ENCODE results near the gene COL6A2.
"Not testable (repeated sequence)": the region's sequence is repeated elsewhere in the genome, so short reads cannot be mapped to it uniquely, and the experiment has no call there.

The COL6A2 gene

DNA sequence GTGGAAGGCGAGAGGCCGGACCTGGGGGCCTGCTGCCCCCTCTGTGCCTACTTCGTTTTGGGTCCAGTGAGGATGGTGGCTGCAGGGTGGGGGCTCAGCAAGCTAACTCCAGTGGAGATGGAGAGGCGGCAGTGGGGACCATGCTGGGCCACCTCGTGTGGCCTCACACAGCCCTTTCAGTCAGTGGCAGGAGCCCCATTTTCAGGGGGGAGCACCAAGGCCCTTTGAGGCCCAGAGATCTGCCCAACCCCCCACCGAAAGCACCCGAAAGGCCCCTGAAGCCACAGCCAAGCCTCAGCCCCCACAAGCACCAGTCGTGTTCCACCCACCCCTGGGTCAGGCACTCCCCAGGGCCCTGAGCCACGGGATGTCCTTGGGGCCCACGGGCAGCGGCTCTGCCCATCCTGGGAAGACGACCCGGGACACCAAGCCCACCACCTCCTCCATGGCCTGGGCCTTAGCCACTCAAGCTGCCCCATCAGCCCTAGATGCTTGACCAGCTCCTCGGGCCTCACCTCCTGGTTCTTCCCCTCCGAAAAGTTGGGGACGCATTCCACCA lies 57.1 kb downstream of the COL6A2 start:
- DNase-seq (ENCODE audit: low read depth, low spot score): no peak

DNA sequence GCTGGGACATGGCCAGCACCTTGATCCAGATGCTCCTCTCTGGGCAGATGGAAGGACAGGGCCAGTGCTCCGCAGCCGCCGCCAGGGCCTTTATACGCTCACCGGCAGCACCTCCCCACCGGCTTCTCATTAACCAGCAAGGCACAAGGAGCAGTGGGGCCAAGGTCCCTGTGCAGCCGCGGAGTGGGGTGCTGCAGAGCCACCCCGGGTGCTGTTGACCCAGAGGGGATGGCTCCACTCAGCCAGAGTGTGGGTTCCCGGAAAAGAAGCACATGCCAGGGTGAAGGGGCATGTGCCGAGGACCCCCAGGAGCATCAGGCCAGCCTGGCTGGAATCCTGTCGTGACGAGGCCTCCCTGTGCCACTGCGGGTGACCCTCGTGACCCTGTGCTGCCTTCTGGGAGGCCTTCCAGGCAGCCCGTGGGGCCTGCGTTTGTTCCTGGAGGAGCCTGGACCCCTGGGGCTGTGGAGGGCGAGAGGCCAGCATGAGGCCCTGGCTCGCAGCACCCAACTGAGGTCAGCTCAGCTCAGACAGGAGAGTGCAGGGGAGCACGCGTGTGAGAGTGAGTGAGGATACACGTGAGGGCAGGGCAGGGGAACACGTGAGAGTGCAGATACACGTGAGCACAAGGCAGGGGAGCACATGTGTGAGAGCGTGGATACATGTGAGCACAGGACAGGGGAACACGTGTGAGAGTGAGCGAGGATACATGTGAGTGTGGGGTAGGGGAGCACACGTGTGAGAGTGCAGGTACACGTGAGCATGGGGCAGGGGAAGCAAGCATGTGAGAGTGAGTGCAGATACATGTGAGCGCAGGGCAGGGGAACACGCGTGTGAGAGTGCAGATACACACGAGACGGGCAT lies 57.8 kb downstream of the COL6A2 start, which contains the start of gene FTCD:
TSS of gene FTCD (minus strand) at position 66 of the 864 bp plus-strand sequence. CDS start at position 10, 56 bp downstream.
- no peak for DNase-seq (ENCODE audit: low read depth, low spot score)

DNA sequence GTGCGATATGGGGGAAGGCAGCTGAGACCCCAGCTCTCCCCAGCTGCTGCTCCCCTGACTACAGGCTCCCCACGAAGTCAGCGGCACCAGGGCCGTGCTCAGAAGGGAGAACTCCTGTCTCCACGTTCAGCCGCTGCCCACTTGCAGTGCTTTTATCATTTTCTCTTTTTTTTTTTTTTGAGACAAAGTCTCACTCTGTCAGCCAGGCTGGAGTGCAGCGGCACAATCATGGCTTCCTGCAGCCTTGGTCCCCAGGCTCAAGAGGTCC lies 58.4 kb downstream of the COL6A2 start:
- no peak for DNase-seq (ENCODE audit: low read depth, low spot score)

DNA sequence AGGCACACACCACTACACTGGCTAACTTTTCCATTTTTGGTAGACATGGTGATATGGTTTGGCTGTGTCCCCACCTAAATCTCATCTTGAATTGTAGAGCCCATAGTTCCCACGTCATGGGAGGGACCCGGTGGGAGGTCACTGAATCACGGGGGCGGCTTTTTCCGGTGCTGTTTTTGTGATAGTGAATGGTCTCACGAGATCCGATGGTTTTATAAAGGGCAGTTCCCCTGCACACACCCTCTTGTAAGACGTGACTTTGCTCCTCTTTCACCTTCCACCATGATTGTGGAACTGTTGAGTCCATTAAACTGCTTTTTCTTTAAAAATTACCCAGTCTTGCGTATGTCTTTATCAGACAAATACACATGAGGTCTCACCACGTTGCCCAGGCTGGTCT lies 58.8 kb downstream of the COL6A2 start:
- no peak for DNase-seq (ENCODE audit: low read depth, low spot score)

DNA sequence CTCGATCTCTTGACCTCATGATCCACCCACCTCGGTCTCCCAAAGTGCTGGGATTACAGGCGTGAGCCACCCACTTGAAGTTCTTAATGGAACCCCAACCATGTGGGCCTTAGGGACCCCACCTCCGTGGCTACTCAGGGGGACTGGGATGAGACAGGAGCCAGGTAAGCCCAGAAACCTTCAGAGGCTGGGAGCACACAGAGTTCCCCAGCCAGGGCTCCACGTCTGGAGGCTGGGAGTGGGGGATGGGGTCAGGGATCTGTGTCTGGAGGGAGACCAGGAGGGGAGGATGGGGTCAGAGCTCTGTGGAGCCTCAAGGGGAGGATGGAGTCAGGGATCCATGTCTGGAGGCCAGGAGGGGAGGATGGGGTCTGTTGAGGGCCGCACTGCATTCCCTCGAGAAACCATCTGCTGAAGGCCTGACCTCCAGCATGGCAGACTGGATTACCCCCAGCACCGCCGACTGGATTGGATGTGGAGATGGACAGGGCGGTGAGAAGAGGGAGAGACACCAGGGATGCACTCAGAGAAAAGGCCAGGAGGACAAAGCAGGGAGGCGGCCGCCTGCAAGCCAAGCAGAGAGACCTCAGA lies 59.6 kb downstream of the COL6A2 start:
- DNase-seq (ENCODE audit: low read depth, low spot score): no peak

DNA sequence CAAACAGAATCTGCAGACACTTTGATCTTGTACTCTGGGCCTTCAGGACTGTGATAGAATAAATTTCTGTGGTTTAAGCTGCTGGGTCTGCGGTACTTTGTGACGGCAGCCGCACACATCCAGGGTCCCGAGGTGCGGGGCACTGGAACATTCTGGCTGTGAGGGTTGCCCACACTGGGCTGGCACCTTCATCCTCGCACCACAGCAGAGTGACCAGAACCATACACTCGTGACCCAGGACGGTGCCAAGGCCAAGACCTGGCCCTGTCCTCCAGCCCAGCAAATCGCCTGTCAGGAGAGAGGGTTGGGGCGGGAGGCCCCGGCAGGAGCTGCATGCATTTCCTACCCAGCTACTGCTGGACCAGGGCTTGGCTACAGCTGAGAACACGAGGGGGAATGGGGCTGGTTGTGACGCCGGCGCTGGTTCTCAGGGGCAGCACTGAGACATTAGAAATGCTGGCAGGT lies 60.1 kb downstream of the COL6A2 start:
- DNase-seq (ENCODE audit: low read depth, low spot score): no peak

DNA sequence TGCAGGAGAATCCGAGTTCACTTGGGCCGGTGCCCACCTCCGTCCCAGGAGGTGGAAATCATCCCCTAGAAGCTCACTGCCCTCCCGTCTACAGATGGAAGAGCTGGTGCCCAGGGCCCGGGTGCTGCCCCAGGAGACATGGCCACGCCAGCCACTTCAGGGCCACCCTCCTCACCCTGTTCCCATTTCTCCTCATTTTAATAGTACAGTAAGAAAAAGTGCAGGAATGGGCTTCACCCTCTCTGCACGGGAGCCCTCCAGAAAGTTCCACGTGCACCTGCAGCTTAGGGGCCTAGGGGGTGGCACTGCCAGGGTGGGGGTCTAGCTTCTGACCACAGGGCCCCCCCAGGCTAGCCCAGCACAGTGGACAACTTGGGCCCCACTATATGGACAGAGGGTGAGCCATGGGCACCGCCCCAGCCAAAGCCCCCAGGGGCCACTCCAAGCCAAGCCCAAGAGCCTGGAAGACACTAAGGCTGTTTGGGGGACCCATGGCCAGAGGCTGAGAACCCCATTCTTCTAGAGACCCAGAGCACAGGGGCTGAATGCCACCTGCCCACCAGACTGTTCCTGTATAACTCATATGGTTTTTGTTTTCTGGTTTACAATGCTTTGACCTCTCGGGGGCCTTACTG lies 60.9 kb downstream of the COL6A2 start:
- DNase-seq (ENCODE audit: low read depth, low spot score): no peak

DNA sequence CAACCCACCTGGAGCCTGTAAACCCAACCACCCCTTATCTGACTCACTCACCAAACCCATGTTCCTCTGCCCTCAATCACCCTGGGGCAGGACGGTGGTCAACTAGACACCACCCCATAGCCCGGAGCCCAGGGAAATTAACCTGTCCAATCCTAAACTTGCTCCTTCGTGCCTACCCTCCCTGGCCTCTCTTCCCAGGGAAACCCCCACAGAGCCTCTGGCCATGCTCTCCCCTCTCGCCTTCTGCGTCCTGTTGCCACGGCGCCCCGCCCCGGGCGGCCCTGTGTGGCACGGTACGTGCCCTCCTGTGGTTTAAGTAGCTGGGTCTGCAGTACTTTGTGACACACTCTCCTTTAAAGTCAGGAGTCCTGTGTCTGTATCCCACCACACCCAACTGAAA lies 61.5 kb downstream of the COL6A2 start:
- no peak for DNase-seq (ENCODE audit: low read depth, low spot score)

DNA sequence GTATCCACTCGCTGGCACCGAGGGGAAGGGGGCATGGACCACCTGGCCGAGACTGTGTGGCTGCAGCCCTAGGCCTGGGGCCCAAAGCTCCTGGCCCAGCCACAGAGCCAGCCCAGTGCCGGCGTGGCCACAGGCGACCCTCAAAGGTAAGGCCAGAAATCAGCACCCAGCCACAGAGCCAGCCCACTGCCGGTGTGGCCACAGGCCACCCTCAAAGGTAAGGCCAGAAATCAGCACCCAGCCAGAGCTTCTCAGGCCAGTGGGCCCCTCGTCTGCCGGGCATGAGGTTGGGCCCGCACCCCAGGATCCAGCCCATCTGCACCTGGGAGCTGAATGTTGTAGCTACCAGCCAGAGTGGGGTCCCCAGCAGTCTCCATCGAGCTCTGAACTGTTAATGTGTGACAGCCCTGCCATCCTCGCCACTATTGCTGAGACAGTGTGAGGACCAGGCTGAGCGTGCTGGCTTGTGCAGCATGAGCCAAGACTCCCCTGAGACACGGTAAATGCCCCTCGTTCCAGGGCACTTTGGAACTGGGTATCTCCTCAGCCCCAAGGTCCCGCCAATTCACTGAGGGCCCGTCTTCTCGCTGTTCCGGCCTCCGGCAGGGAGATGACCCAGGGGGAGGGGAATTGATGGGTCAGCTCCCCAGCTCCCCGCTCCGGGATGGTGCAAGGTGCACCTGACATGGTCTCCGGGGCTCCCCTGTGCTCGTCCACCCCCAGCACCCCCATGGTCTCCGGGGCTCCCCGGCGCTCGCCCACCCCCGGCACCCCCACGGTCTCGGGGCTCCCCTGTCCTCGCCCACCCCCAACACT lies 62.1 kb downstream of the COL6A2 start:
- no peak for DNase-seq (ENCODE audit: low read depth, low spot score)

DNA sequence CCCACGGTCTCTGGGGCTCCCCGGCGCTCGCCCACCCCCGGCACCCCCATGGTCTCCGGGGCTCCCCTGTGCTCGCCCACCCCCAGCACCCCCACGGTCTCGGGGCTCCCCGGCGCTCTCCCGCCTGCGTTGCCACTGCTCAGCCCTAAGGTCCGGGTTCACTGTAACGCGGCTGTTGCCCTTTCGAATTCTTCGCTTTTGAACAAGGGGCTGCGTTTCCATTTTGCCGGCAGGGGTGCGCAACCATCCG lies 62.7 kb downstream of the COL6A2 start:
- no peak for DNase-seq (ENCODE audit: low read depth, low spot score)

DNA sequence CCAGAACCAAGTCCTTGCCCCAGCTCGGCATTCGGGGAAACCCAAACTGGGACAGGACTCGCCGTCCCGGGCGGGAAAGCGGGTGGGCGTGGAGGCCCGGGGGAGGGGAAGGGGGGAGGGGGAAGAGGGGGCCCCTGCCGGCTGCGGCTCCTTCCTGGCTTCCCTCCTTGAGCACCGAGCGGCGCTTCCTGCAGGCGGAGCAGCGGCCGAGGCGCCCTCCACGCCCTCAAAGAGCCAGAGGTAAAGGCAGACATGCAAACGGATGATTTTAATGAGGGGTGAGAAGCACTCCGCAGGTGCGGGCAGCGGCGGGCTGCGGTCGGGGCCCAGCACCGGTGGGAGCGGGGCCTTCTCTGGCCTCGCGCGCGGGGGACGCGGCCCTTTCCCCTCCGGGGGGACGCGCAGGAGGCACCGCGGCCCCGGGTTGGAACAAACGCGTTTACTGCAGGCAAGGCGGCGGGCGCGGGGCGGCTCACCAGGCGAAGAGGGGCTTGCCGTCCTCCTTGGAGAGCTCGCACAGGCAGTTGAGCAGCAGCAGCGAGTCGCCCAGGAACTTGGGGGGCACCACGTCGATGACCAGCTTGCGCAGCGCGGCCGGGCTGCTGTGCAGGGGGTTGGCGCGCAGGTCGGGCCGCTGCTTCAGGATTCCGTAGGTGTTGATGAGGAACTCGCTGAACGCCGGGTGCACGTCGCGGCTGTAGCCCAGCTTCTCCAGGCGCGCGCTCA lies 63.2 kb downstream of the COL6A2 start:
- no peak for DNase-seq (ENCODE audit: low read depth, low spot score)

DNA sequence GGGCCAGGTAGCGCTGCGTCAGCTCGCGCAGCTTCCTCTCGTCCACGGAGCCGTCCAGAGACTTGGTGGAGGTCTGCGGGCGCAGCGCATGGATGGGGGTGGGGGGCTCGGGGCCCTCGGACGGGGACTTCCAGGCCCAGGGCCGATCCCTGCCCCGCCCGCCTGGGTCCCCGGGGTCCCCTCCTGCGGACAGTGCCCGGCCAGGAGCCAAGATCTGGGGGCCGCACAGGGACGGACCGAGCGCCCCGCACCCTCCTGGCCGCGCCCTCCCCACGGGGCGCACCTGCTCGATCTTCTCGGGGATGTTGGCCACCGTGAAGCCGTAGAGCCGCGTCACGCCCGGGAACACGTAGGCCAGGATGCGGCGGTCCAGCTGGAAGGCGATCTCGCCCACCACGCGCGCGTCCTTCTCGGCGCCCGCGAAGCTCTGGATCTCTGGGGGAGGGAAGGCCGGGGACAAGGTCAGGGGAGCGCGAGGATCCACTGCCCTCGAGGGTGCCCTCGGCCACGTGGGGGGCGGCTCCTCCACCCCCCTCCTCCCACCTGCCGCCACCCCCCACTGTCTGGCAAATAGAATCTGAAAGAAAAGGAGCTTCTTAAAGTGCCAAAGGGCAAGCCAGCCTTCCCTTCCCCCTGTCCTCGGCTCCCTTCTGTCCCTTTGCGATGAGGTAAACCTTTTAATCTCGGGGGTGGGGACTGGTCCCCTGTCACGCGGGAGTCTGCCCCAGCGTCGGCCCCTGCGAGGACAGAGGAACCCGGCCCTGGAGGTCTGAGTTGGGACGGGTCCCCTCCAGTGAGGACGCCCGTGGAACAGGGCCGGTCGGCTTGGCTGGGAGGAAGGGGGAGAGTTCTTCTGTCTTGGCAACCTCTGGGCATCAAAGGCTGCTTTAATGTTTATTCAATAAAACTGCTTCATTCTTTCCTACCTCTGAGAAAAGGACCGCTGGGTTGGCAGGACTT lies 64.0 kb downstream of the COL6A2 start:
- no peak for DNase-seq (ENCODE audit: low read depth, low spot score)

DNA sequence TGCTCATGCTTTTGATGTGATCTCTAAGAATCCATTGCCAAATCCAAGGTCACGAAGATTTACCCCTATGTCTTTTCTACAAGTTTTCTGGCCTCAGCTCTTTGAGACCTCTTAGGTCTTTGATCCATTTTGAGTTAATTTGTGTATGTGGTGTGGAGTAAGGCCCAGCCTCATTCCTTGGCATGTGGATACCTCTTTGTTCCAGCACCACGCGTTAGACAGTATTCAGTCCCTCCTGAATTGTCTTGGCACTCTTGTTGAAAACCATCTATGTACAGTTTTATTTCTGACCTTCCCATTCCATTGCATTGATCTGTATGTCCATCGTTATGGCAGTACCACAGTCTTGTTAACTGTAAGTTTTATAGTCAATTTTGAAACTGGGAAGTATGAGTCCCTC lies 65.5 kb downstream of the COL6A2 start:
- DNase-seq (ENCODE audit: low read depth, low spot score): no peak

DNA sequence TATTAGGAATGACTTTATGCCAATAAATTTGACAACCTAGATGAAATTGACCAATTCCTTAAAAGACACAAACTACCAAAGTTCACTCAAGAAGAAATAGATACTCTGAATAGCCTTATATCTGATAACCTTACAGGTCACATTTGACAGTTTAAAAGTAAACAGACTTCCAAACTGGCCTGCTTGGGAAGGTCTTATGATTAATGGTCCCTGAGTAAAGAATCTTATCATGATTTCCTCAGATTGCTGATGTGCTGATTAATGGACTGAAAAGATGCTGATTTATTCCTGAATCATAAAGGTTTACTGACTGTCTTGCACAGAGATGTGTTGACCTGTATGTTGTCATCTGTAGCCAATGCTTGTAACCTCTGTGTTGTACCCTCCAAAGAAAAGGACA lies 67.2 kb downstream of the COL6A2 start:
- DNase-seq (ENCODE audit: low read depth, low spot score): no peak

DNA sequence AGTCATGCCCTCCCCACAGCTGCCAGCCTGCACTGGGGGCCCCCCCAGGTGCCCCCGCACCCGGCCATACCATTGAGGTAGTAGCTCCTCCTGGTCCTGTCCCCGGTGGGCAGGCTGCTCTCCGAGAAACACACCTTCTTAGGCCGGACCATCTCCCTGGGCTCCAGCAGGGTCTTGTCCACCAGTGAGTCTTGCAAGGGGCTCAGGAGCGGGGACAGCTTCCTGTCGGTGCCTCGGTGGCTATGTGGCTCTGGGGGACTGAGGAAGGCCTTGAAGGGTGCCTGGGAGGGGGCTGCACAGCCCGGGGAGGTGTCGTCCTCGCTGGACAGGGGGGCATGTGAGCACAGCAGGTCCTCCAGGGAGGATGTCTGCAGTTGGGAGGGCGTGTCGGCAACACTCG lies 70.3 kb downstream of the COL6A2 start:
- no peak for DNase-seq (ENCODE audit: low read depth, low spot score)

DNA sequence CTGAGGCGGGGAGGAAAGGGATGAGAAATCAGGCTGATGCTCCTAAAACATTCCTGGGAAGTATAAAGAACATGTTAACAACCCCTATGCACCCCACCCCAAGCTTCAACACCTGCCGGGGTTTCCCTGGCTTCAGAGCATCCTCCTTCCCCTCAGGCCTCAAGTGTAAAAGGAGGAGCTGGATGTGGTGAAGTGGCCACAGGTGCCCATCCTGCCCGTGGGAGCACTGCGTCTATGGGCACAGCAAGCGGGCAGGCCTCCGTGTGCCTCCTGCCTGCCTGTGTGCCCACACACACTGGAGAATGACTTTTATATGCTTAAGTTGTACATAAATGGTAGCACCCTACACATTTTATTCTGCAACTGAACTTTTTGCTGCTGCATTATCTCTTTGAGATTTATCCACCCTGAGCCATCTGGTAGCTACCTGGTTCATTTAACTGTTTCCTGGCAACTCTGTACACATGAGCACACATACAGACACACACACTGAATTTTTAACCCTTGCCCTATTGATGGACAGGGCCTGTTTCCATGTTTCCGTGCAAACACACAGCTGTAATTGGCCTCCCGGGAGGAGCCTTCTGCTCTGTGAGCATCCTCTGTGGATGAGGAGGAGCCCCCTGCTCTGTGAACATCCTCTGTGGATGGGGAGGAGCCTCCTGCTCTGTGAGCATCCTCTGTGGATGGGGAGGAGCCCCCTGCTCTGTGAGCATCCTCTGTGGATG lies 70.9 kb downstream of the COL6A2 start:
- DNase-seq (ENCODE audit: low read depth, low spot score): no peak

DNA sequence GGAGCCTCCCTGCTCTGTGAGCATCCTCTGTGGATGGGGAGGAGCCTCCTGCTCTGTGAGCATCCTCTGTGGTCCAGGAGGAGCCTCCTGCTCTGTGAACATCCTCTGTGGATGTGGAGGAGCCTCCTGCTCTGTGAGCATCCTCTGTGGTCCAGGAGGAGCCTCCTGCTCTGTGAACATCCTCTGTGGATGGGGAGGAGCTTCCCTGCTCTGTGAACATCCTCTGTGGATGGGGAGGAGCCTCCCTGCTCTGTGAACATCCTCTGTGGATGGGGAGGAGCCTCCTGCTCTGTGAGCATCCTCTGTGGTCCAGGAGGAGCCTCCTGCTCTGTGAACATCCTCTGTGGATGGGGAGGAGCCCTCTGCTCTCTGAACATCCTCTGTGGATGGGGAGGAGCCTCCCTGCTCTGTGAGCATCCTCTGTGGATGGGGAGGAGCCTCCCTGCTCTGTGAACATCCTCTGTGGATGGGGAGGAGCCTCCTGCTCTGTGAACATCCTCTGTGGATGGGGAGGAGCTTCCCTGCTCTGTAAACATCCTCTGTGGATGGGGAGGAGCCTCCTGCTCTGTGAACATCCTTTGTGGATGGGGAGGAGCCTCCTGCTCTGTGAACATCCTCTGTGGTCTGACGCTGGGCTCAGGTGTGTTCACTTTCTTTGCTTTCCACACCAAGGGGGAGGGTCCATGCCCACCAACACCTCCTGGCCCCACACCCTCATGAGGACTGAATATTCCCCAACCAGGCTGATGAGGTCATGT lies 72.7 kb downstream of the COL6A2 start:
- not testable (repeated sequence) for DNase-seq (ENCODE audit: low read depth, low spot score)

DNA sequence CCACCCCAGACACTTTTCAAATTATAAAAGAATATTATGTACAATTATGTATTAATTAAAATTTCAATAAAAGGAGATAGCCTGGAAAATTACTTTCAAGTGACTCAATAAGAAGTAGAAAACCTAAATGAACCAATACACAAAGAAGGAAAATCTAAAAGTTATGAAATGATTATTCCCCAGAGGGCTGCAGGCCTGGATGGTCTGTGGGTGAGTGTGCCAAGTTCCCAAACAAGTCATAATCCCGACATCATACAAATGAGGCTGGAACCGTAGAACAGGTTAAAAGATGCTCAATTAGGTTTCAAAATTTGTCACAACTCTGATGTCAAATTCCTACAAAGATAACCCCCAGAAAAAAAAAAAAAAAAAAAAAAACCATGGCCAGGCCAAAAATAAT lies 73.7 kb downstream of the COL6A2 start:
- DNase-seq (ENCODE audit: low read depth, low spot score): no peak

All from brain pericyte (primary cell).